Testis (tissue), 2 donors: ENCODE data around the gene KLHL7.

ENCODE experiments used
- CTCF ChIP-seq, 3 experiments: fragments of 450-650 bp in 2 of 3; fragments of 200-600 bp in 1 of 3; sonication (generic) in 1 of 3; IDR thresholded peaks; one replicate each; pipeline ENCODE4 v1.5.1; 2016 to 2019; ENCODE audit warnings: antibody characterized with exemption in 3 of 3, mild to moderate bottlenecking in 2 of 3, moderate library complexity in 1 of 3
- POLR2A ChIP-seq: fragments of 450-650 bp; IDR thresholded peaks from one replicate; pipeline ENCODE4 v1.6.1; 2017; ENCODE audit warnings: antibody characterized with exemption, mild to moderate bottlenecking, moderate library complexity

DNA sequence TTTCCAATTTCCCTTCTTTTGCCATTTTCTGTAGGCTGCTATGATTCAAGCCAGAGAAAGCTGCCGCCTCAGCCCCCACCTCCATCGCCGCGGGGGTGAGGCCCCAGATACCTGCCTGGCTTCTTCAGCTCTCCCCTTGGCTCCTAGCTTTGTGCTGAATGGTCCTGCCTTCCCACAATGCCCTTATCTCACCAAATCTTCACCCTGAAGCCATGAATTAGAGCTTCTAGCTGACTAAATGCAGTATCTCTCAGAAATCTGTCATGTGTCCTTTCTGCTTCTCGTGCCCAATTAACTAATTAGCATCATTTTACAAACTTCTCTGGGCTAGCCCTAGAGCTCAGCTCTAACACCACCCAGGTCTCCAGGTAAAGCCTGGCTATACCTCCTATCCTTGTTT lies 108.8 kb downstream of the KLHL7 start:
- no peak for TF ChIP-seq CTCF (IDR thresholded peaks at IDR 0.05)
- TF ChIP-seq POLR2A: no peak
